GM21515 (cell line): ENCODE measurements around the gene RHOU.
"Not testable (repeated sequence)": the region's sequence is repeated elsewhere in the genome, so short reads cannot be mapped to it uniquely, and the experiment has no call there.

Source experiments
- ATAC-seq: cut with Tn5 transposase; IDR thresholded peaks from one replicate; pipeline ENCODE4 v1.9.1; 2021; ENCODE audit not compliant: unreplicated experiment

Gene RHOU

DNA sequence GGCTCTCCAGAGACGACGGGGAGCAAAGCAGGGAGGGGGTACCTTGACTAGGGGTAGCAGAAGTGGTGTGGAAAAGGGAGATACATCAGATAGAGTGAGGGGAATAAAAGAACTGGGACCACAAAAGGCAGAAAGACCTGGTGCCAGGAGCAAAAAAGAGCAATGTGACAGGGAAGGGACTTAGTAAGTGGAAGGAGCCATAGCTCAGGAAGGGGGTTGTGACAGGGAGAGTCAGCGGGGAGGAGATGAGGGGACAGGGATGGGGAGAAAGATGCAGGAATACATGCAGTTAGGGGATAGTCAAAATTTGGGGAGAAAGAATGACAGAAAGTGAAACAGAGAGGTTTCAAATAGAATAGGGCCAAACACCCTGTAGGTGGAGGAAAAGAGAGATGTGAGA lies 20.5 kb downstream of the RHOU start:
- no peak for ATAC-seq

DNA sequence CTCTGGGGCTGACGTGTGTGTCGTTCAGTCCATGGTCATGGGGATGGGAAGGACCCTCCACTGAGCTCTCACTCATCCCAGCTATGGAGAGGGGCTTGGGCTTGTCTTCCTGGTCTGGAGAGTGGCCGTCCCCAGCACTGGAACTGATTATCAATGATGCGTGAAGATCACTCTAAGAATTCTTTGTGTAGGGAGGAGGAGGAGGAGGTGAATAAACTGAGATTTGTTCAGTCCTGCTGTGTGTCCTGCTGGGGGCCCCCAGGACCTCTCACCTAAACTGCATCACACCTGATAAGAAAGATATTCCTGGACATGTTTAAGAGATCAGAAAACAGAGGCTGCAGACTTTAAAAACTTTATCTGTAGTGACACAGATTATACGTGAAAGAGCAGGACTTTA lies 21.2 kb downstream of the RHOU start:
- ATAC-seq, result no peak

DNA sequence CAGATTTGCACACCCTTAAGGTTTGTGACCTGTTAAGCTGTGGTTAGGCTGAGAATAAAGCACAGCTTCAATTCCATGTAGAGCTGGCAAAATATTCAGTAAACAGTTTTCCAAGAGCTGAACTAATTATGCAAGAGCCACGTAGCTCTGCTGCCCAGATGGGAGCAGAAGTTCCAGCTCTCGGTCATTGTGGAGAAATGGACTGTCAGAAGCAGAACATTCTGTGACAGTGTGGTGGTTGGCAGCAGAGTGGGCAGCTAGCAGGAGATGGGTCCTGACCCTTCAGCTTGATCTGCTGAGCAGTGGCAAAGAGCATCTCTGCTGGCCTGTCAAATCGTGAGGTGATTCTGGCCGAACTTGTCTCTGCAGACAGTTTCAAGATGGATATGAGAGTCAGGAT lies 23.2 kb downstream of the RHOU start:
- ATAC-seq, result no peak

DNA sequence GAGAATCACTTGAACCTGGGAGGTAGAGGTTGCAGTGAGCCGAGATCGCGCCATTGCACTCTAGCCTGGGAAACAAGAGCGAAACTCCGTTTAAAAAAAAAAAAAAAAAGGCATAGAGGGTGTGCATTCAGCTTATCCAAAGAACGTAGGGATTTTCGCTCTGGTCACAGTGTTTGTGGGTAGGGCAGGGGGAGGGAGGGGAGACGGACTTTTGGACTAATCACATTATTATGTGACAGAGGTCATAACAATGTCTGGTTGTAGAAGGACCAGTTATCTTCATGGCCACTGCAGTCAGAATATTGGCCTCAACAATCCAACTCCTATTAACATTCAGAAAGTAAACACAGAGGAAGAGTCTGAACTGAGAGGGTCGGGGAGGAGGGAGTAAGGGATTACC lies 25.7 kb downstream of the RHOU start:
- no peak for ATAC-seq

DNA sequence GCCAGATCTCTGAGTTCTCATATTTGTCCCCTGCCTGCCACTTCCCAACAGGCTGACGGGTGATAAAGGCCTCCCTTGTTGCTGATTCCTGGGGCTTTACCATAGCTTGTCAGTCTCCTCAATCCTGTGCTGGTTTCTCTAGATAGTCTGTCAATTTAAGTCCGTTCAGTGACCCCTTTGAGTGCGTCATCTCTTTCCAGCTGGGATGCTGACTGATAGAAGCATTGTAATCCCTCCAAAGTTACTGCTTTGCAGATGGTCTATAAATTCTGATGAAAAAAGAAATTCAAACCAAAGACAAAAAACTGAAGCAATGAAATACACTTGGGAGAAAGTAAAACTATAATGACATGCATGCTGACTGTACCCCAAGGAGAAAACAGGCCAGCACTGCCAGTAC lies 28.3 kb downstream of the RHOU start:
- no peak for ATAC-seq

DNA sequence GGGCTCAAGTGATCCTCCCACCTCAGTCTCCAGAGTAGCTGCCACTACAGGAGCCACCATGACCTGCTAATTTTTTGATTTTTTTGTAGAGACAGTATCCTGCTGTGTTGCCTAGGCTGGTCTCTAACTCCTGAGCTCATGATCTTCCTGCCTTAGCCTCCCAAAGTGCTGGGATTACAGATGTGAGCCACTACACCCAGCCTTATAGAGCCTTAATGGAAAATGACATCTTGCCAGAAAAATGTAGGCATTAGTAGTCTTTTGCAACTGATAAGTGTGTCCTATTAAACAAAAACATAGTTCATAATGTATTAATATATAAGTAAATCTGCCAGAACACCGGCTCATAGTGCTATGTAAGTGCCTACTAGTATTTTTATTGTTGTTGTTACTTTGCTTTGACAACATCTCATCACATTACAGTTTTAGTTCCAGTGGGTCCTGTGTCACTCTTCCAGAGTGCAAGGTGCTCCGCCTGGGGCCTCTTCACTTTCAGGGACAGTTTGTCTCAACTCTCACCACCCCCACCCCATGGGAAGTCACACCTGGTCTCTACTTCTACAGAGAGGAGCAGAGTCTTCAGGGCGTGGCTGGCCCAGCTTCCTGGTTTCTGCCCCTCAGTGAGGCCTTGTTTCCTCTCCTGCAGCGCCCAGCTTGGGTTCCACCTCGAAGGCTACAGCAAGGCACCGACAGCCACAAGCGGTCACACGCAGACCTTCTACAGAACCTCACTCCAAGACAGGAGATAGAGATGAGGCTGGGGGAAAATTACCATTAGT lies 30.1 kb downstream of the RHOU start:
- ATAC-seq, result no peak

DNA sequence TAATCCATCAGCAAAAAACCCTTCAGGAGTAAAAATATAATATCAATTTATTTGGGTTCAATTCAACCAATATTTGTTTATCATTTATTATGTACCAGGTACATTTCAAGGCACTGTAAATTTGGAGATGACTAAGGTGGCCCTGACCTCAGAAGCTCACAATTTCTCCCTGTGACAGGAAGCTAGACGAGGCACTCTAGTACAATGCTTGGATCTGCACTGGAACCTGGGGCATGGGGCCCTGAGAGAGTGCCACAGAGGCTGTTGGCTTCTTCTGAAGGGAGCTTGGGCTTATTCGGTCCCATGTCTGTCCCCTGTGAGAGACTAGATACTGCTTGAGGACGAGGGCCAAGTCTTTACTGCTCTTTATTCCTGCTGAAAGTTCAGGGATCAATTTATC lies 31.5 kb downstream of the RHOU start:
- ATAC-seq, result no peak

DNA sequence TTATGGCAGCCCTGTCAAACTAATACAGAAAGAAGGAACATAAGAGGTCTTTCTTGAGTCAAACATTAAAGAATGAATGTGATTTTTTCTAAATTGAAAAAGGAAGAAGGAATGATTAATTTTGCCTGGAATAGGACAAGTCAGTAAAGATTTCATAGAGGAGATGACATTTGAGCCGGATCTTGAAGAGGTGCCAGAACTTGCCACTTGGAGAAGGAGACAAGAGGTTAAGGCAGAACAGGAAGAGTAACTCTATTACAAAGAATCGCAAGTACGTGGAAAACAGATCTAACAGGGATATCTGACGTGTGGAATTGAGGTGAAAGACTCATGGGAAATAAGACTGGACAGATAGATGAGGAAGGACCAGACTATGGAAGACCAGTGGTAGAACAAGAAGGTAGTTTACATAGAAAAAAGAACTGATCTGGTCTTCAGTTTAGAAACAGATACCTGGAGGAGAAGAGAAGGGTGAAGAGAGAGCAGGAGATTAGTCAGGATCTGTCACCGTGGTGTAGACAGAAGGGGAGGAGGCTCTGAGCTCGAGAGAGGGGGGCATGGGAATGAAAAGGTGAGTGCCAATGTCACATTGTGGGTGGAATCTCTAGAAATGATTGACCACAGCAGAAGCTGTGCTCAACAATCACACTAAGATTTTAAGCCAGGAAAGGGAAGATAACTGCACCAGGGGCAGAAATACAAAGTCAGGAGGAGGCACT lies 32.5 kb downstream of the RHOU start:
- ATAC-seq, result no peak

DNA sequence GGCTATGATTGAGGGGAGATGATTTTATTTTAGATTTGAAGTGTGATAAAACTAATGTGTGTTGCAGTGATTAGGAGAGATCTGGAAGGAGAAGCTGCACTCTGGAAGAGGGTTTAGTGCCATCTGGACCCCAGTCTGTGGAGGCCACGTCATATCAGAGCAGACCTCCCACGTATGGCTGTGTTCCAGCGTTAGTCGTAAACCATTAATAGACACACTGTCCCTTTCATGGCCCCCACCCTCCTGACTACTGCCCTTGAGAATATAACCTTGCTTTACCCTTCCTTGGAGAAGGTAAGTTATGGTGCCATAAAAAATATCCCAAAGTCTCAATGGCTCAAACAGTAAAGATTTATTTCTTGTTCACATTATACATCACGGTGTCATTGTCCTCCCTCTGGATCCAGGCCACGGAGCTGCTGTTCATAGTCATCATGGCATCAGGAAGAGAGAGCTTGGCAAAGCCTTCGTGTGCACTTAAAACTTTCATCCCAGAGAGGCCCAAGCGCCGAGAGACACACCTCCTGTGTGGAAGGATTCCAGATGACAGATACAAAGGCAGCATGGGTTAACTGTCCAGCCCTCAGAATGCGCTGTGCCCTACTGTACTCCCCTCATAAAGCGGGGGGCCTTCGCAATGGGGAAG lies 33.2 kb downstream of the RHOU start:
- ATAC-seq, result no peak

DNA sequence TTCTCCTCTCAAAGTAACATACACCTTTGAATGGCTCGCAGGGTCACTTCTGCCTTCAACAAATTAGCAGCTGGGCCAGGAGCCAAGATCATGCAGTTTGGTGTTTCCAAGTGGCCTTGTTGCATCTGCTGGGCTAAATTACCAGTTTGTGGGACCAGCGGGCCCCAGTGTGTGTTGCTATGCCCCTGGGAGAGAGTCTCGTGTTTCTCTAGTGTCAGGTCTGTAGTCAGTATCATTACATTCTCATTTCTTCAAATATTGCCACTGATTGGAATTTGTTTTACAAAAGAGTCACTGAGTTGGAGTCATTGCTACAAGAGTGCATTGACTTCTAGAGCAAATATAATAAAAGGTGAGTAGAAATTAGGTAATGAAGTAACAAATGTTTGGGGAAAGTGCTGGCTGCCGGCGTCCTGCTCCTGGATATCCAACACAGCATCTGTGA lies 35.5 kb downstream of the RHOU start:
- no peak for ATAC-seq

DNA sequence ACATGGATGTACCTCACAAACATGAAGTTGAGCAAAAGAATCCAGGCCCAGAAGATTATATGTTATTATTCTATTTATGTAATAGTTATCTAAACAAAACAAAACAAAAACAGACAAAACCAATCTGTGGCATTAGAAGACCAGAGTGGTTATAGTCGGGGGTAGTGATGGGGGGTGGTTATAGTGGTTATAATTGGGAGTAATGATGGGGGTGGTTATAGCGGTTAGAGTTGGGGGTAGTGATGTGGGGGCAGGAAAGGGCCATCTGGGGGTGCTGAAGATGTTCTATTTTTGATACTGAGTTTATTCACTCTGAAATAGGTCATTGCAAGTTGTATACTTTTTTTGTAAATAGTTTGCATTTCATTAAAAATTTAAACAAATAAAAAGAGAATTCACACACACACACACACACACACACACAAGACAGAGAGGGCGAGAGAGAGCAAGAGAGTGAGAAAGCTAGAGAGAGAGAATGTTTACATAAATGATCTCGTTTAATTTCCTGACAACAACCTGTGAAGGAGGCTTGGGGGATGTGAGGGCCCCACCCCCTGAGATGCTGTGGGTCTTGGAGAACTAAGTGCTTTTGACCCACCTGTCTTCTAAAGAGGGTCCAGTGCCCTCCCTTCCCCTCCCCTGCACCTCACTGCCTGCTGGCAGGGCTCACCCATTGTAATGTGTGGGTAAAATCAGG lies 37.4 kb downstream of the RHOU start:
- no peak for ATAC-seq

DNA sequence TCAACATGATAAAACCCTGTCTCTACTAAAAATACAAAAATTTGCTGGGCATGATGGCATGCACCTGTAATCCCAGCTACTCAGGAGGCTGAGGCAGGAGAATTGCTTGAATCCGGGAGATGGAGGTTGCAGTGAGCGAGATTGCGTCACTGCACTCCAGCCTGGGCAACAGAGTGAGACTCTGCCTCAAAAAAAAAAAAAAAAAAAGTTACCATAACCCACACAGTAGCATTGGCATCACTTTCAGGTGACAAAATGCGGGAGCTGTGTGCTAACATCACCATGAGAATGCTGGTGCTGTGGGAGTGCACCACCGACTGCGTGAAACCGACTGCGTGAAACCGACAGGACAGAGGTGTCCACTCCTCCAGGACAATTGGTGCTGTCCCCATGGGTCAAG lies 40.7 kb downstream of the RHOU start:
- ATAC-seq, result not testable (repeated sequence)

DNA sequence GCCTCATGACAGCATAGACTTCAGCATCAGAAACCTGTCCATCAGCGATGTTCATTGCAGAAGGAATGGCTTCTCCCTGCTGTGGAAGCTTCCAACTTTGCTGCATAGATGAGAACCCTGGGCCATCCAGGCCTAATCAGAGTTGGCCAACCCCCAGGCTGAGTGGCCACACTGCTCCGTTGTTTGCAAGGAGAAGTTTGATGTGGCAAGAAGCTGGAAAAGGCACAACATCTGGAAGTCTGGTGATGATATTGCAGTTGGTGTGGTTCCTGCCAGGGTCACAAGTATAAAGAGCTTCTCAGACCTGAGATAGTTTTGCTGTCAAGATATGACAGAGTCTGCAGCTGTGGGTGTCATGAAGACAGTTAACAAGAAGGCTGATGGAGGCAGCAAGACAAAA lies 41.2 kb downstream of the RHOU start:
- no peak for ATAC-seq

DNA sequence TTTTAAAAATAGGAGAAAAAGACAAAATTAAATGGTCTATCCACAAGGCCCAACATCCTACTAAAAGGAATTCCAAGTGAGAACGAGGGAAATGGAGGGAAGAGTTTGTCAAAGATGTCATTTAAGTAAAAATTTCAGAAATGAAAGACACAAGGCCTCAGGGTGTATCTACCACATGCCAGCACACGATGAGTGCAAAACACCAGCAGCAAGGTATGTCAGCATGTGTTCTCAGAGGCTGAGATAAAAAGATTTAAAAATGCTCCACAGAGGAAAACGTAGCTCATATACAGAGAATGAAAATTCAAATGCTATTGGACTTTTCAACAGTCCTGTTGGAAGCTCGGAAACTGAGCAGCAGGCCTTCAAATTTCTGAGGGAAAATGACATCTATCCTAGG lies 42.0 kb downstream of the RHOU start:
- ATAC-seq, result no peak

DNA sequence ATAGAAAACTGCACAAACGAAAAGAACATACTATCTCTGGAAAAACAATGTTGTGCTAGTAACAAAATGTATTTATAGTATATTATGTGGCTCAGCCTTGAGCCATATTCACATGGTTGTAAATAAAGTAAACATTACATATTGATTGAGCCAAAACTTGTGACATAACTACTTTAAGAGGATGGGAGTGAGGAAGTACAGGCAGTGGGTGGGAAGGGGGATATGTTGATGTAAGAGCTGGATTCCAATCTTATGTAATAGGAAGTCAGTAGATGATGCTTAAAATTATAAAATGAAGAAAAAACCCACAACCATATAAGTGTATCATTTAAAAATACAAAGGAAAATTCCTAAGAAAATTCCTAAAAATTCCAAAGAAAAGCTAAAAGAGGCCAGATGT lies 42.7 kb downstream of the RHOU start:
- no peak for ATAC-seq

DNA sequence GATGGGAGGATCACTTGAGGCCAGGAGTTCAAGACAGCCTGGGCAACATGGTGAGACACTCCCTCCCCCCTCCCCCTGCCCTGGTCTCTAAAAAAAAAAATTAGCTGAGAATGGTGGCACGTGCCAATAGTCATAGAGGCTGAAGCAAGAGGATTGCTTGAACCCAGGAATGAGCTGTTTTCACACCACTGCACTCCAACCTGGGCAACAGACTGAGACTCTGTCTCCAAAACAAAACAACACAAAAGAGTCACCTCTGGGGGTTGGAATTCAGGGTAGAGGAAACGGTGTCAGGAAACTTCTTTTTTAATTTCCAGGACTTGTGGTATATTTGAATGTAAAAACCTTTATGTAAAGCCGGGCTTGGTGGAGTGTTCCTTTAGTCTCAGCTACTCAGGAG lies 43.2 kb downstream of the RHOU start:
- no peak for ATAC-seq

DNA sequence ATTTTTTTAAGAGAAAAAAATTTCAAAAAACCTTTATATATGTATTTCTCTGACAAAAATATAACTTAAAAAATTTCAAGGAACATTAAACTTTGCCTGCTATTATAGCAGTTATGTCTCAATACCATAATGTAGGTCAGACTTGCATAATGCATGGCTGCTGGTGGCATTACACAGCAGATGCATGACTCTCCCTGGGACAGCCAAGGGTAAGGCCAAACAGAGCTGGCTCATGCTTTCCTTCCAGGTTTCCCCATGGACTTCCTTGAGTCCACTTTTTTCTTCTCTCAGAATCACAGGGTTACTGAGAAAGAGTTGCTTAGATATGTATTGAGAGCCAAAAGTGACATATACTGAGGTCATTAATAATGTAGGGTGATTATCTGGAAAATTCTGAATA lies 43.7 kb downstream of the RHOU start:
- no peak for ATAC-seq

DNA sequence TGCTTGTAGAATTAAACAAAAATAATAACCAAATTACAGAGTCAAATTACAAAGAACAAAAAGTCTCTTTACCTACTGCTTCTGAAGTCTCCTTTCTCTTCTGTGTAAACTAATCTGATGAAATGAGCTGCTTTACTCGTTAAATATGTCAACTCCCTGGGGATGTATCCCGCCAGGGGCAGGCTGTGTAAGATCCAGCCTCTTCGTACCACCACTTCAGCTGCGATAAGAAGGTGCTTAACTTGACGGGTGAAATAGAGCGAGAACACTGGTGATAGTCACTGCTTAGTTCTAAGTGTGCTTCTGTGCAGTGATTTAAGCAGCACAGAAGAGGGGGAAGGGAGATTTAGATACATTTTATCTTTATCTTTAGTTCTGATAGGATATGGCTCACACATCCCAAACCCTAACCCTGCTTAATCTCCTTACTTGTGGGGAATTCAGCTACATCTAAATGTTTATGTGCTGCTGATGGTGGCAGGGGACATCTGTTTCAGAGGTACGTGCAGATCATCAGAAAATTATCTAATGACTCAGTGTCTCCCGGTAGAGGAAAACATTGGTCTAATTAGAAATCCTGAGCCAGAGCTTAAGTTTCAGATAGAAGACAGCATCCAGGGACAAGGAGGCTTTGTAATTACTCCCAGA lies 46.0 kb downstream of the RHOU start:
- no peak for ATAC-seq

DNA sequence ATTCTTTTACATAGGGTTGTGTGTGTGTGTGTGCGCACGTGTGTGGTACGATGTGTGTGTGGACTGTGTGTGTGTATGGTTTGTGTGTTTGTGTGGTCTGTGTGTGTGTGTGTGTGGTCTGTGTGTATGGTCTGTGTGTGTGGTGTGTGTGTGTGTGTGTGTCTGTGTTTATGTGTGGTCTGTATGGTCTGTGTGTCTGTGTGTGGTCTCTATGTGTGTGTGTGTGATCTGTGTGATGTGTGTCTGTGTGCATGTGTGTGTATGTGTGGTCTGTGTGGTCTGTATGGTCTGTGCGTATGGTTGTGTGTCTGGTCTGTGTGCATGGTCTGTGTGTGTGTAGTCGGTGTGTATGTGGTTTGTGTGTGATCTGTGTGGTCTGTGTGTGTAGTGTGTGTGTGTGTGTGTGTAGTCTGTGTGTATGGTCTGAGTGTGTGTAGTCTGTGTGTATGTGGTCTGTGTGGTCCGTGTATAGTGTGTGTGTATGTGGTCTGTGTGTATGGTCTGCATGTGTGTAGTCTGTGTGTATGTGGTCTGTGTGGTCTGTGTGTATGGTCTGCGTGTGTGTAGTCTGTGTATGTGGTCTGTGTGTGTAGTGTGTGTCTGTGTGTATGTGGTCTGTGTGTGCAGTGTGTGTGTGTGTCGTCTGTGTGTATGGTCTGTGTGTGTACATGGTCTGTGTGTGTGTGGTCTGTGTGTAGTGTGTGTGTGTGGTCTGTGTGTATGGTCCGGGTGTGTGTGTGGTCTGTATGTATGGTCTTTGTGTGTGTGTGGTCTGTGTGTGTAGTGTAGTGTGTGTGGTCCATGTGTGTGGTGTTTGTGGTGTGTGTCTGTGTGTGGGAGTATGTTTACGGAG lies 46.8 kb downstream of the RHOU start:
- no peak for ATAC-seq
